ENCODE measurements around the gene EXOC3L2.

The EXOC3L2 gene

DNA sequence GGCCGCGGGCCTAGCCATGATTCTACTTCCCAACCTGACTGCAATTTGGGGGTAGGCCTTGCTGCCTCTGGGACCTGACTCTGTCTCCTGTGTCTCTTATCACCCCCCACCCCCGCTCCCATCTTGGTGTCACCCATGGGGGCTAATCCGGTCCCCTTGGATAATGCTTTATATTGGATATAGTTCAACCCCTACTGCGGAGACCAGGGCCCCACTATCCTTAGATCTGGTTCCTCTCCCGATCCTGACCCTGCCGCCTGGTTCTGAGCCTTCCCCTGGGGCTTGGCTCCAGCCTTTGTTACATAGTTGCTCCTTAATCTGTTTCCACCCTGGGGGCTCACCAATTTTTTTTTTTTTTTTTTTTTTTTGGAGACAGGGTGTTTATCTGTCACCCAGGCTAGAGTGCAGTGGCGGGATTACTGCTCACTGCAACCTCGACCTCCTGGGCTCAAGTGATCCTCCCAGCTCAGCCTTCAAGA lies 65.3 kb downstream of the EXOC3L2 start:
- DNase-seq (ENCODE audit: low read depth): no peak

DNA sequence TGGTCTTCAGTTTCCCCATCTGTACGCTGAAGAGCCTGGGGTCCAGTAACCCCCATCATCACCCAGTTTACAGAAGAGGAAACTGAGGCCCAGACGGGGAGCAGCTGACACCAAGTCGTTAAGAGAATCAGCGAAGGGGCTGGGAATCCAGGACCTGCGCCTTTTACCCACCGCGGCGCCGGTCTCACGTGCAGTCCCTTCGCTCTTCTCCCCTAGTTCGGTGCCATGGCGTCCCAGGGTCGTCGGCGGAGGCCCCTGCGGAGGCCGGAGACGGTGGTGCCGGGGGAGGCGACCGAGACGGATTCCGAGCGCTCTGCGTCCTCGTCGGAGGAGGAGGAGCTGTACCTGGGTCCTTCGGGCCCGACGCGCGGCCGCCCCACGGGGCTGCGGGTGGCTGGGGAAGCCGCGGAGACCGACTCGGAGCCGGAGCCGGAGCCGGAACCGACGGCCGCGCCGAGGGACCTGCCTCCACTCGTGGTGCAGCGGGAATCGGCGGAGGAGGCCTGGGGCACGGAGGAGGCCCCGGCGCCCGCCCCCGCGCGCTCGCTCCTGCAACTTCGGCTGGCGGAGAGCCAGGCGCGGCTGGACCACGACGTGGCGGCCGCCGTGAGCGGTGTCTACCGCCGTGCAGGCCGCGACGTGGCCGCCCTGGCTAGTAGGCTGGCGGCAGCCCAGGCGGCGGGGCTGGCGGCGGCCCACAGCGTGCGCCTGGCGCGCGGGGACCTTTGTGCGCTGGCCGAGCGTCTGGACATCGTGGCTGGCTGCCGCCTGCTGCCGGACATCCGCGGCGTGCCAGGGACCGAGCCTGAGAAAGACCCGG lies 65.9 kb downstream of the EXOC3L2 start:
- DNase-seq (ENCODE audit: low read depth): no peak

DNA sequence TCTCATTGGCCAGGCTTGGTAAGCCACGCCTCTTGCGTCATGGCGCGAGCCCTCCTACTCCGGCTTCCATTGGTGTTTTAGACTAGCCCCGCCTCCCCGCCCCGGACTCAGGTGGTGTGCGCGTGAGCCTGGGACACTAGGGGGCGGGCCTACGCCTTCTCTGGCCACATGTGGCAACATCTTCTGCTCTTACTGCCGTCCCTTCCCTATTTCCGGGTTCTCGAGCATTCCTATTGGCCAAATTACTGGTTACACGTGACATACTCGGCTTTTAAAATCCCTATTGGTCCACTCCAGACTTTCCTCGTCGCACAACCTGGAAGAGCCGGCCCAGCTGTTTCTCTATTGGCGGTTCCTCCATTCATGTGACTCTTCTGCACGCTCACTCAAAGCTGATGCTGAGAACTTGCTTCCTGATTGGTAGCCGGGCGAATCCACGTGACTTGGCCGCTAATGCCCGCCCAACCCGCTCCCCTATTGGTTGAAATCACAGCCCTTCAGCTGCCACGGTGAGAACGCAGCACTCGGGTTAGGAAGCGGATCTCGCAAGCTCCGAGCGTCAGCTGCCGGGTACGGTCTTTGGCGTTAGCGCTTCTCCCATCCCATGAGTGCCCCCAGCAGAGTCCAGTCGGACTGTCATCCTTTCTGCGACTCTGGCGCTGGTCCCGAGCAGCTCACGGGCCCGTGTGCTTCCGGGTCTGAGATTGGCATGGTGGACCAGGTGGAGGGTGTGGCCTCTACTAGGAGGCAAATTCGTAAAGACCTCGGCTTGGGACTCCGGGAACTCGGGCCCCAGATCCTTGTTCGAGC lies 66.7 kb downstream of the EXOC3L2 start, which contains the start of gene BLOC1S3:
Gene BLOC1S3 (plus strand): TSS at position 523 of the 810 bp plus-strand sequence. CDS start 513 bp downstream, outside the sequence.
- DNase-seq (ENCODE audit: low read depth): peak; percentile 99

DNA sequence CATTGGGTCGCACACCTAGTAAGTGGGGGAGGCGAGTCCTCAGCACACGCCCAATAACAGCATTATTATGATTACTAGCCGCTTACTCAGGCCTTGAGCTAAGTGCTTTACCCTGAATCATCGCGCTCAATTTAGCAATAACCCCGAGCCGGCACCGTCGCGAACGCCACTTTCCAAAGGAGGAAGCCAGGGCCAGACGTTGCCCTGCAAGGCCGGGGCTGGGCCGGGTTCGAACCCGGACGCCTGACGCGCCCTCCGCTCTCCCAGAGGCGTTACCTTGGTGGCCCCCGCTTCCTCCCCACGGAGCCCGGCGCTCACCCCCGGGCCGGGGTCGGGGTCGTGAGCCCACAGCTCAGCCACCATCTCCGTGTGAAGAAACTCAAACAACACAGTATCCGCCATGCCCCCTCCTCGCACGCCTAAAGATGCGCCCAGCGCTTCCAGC lies 67.4 kb downstream of the EXOC3L2 start, which contains the start of gene TRAPPC6A:
Gene TRAPPC6A (minus strand): TSS at position 421 of the 445 bp plus-strand sequence. CDS start 19 bp downstream, at position 402.
- DNase-seq (ENCODE audit: low read depth): no peak

DNA sequence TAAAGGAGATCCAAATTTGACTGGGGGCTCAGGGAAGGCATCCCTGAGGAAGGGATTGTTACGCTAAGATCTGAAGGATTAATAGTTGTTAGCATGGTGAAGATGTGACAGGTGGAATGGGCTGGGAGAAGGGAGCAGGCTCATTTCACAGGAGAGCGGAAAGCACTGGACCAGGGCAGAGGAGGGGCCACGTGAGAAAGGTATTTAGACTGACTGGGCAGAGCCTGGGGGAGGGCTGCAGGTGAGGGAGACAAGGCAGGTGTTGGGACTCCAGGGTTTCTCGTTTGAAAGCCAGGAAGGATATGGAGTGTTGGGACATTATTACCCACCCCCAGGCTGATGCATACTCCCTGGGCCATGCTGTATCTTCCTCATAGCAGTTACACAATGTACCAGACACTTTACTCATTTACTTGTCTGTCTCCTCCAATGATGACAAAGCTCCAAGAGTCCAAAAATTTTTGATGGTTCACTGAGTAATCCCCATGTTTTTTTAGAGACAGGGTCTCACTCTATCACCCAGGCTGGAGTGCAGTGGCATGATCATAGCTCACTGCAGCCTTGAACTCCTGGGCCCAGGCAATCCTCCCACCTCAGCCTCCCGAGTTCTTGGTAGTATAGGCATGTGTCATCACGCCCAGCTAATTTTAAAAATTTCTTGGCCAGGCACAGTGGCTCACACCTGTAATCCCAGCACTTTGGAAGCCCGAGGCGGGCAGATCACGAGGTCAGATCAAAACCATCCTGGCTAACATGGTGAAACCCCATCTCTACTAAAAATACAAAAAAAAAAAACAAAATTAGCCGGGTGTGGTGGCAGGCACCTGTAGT lies 69.5 kb downstream of the EXOC3L2 start:
- no peak for DNase-seq (ENCODE audit: low read depth)

DNA sequence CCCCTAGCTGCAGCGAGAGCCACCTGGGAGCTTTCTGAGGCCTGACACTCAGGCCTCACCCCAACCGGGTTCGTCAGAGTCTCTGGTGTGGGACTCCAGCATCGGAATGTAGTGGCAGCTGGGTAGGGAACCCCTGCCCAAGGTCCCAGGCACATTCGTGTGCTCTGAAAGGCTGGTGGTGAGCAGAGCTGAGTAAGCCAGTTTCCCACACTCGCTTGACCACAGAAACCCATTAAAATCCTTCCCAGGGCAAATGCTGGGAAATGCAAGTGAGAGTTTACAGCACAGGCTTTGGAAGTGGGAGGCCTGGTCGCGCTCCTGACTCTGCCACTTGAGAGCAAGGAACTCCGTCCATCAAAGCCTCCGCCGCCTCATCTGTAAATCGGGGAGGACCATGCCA lies 71.4 kb downstream of the EXOC3L2 start:
- DNase-seq (ENCODE audit: low read depth): no peak

DNA sequence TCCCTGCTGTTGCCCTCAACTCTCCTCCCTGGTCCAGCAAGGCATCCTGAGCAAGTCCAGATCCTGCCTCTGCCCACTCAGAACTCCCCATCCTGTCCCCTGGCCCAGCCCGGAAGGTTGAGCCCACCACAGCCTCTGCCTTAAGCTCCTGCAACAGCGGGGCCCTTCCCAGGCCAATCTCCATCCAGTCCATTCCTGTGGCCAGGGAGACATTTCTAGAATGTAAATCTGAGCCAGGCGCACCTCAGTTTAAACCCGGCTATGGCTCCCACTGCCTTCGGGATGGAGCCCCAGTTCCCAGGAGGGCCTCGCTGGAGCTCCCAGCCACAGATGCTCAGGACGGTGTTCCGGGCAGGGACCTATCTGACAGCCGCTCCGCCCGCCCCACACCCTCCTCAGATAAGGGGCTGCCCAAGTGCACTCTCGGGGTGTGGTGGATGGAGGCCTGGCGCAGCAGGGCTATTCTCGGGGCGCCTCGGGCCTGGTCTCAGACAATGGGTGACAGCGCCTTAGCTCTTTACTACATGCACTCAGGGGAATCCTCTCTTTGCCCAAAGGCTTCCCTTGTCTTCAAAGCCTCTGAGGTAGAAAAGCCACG lies 72.5 kb downstream of the EXOC3L2 start:
- DNase-seq (ENCODE audit: low read depth): no peak

DNA sequence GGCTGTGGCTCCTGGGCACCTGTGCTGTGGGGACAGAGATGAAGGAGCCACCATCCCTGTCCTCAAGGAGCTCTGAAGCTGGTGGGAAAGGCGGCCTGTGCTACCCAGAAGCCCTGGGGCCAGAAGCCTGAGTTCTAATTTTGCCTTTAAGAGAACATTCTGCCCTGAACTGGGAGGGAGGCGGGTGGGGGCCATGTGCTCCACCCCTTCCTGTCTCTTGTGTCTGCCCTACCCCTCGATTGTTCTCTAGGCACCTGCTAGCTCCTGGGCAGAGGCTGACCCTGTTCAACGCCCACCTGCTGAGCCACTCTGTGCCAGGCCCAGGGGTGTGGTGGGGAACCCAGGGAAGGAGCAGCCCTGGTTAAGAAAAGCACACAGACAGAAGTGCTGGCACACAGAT lies 73.0 kb downstream of the EXOC3L2 start:
- no peak for DNase-seq (ENCODE audit: low read depth)

DNA sequence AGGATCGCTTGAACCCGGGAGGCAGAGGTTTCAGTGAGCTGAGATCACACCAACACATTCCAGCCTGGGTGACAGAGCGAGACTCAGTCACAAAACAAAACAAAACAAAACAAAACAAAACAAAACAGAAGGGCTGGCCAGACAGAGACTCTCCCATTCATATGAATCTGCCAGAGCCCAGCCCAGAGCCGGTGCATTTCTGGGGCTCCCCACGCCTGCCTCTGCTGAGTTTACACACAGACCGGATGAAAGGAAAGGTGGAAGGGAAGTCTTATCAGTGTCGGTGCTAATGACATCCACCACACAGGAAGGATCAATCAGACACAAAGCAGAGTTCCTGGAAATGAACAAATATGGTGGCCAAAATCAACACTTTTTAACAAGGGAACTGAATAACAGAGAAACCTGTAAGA lies 74.0 kb downstream of the EXOC3L2 start:
- DNase-seq (ENCODE audit: low read depth): no peak

DNA sequence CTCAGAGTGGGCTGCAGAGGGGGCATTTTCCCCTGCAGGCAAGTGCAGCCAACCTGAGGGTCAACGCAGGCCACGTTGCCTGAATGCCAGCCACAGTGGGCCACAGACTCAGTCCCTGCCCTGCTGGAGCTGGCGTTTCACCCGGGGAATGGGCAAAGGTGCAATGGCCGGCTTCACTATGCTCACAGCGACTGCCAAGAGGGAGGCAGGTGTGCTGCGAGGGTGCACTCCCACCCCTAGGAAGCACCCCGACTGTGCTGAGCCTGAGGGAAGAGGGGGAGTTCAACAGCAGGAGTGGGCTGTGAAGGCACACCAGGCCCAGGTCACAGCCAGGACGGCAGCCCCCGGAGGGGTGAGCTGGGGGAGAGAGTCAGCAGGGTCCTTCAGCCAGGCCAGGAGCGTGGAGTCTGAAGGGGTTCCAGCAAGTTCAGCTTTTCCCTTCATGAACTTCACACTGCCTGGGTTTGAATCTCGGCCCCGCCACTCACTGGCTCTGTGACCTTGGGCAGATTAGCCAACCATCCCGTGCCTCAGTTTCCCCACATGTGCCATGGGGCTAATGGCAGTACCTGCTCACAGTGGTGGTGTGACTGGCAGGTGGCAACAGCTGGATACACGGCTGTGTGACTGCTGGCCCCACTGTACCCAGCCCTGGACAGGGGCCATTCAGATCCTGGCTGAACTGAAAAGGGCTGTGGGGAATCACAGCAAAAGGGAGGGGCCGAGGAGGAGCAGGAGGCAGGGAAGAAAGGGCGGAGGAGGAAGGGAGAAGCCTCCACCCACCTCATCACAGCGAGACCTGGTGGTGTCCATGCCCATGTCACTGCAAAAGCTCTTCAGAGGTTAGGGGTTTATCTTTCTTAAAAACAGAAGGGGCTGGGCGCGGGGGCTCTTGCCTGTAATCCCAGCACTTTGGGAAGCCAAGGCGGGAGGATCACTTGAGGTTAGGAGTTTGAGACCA lies 74.8 kb downstream of the EXOC3L2 start:
- no peak for DNase-seq (ENCODE audit: low read depth)

DNA sequence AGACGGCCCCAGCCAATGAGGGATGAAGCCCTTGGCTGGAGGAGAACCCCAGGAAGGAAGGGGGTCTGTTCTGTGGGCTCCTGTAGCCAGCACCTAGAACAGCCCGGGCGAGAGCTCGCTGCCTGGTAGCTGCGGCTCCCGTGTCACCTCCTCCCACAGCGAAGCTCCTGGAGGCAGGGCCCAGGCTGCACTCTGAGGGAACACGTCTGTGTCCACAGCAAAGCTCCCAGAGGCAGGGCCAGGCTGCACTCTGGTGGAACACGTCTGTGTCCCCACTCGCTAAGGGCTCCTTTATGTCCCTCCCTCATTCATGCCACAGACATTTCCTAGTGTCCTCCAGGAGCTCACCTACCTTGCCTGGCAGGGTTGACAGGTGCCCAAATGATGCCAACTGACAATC lies 75.6 kb downstream of the EXOC3L2 start:
- DNase-seq (ENCODE audit: low read depth): no peak

DNA sequence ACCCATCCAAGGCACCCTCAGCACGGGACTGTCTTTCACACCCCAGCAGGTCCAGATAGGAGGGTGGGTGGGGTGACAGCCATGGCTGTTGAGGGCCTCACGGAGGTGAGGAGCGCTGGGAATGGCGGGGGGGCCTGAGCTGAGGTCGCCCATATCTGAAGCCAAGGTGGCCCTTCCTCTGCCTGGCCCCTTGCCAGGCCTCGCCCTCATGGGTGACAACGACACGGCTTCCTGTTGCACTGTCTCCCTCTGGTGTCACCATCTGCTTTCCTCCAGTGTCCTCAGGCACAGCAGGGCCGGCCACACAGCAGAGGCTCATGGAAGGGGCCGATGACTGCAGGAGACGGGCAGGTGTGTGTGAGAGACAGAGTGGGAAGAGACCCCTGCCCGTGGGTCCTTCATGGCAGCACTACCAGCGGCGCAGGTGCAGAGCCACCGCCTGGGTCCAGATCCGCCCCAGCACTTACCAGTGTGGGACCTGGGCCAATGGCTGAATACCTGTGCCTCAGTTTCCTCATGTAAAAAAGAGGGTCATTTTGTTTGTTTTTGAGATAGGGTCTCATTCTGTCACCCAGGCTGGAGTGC lies 76.3 kb downstream of the EXOC3L2 start:
- DNase-seq (ENCODE audit: low read depth): no peak

DNA sequence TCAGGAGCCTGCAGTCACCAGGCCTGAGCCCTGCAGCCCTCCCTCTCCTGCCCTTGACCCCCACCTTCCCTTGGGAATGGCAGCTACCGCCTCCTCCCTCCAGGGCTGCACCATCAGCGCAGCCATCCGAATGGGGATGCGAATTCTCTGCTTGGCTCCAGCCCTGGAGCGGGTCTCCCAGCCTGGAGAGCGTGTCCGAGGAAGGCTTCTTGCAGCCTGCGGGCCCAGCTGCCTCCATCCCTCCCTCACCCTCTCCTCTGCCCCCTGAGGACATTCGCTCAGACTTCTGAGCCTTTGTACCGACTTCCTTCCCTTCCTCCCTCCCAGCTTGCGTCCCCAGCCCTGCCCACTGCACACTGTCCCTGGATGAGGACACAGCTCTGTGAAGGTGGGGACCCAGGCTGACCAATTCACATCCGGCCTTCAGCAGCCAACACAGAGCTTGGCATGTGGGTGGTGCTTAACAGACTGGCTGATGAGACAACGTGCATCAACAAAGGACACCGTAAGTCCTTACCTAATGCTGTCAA lies 78.4 kb downstream of the EXOC3L2 start:
- DNase-seq (ENCODE audit: low read depth): no peak

DNA sequence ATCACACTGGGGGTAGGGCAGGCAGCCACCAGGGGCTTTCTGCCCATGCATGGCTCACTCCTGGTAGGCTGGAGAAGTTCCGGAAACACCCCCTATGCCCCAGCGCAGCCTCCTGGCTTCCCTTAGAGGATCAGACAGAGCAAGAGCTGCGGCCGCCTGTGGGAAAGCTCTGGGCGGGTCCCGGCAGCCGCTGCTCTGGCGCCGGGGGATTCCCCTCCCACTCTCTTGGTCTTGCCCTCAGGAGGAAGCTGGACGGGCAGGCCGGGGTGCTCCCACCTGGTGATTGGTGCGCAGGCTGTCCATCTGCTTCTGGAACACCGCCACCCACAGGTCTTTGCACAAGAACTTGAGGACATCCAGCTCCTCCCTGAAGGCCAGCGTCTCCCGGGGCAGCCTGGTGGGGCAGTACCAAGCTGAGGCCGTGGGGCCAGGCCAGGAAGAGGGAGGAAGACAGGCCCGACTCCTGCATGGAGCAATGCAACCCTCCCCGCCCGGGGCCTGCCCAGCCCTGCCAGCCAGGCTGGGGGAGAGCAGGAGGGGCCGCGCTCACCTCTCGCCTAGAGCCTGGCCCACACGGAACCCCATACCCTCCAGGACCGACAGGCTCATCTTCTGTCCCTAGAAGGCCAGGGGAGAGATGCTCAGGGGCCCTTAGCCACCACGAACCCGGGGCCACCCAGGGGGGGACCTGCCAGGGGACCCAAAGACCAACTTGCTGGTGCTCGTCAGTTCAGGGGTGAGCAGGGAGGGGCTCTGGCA lies 80.5 kb downstream of the EXOC3L2 start:
- no peak for DNase-seq (ENCODE audit: low read depth)

DNA sequence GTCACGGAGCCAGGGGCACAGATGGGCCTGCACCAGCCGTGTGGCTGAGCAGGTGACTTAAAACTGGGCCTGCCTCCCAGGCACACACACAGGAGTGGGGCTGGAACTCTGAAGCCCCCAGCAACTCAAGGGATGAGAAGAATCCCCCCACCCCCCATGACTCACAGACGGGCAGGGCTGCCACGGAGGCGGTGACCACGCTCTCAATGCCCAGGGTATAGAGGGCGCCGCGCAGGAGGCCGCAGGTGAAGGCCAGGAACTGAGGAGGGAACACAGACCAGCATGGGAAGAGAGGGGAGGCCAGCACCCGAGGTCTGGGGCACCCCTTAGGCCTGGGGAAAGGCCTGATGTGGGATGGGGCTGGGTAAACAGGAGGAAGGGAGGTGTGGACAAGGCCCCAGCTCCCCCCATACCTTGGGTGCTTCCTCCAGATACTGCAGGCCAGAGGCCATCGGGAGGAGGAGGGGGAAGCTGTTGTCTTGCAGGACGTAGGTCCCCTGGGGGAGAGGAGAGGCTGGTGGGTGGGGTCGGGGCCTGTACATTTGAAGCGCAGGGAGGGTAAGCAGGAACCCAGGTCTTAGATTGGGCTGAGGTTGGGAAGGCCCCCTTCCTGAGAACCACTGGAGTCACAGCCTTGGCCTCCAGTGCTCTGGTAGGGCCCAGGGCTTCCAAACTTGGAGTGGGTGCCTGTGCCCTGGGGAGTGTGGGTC lies 81.3 kb downstream of the EXOC3L2 start:
- DNase-seq (ENCODE audit: low read depth): no peak

DNA sequence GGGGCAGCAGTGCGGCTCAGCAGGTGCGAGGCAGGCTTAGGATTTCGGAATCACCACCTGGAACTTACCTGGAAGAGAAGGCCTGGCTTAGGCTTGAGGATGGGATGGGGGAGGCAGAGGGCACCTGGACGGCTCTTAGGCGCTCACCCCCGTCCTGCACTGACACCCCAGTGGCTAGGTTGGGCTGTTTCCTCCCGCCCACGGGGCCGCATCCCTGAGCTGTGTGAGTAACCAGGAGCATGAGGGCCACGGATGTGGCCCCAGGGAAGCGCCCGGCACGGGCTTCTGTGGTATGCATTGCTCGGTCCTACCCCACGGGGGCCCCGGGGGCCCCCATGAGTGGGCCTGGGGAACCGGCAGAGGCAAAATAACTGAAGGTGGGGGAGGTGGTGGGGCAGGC lies 82.1 kb downstream of the EXOC3L2 start:
- no peak for DNase-seq (ENCODE audit: low read depth)

DNA sequence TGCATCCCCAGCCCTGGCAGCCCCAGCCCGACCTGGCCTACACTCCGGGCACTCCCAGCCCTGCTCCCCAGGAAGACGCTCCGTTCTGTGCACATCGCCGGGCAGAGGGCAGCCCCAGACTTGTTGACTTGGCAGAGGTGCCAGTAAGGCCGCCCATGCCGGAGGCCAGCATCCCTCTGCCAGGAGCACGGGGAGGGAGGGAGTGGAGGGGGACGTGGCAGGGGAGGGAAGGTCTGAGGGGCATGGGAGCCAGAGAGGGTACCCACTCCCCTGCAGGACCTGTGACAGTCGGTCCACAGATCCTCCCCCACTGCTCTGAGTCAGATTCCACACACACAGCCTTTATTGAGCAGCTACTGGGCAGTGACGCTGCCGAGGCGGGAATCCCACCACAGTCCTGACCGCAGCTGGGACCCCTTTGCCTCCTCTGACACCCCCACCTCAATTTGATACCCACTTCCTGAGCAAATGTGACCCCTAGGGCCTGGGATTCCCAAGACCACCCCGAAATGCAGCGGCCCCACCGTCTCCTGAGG lies 82.5 kb downstream of the EXOC3L2 start:
- DNase-seq (ENCODE audit: low read depth): no peak
